Spinal cord (tissue), 10 donors: ENCODE data around the gene PLA2G2D. TPM values are rescaled to one million over a fixed set of nuclear protein-coding genes. Genes with fewer than 3 reads are reported as not detected.

Experiments used
- DNase-seq, 6 donors: peaks; one replicate each; pipeline versions ENCODE4 v3.0.0 to v3.0.0-alpha.2; 2013 to 2015; ENCODE audit warnings: low spot score in 6 of 6, low read depth in 4 of 6
- H3K27ac ChIP-seq: one replicate; pipeline ENCODE4 v1.5.1; 2013; ENCODE audit warnings: low read depth, low read length, control low read depth
- H3K27me3 ChIP-seq: one replicate; pipeline ENCODE4 v1.6.1; 2013; ENCODE audit warnings: low read length; ENCODE audit not compliant: control insufficient read depth, insufficient read depth
- H3K36me3 ChIP-seq: one replicate; pipeline ENCODE4 v1.6.1; 2013; ENCODE audit warnings: low read length; ENCODE audit not compliant: control insufficient read depth, insufficient read depth
- H3K4me1 ChIP-seq: one replicate; pipeline ENCODE4 v1.6.1; 2013; ENCODE audit warnings: low read length; ENCODE audit not compliant: control insufficient read depth, insufficient read depth
- H3K4me3 ChIP-seq: one replicate; pipeline ENCODE4 v1.5.1; 2013; ENCODE audit warnings: low read depth, low read length, control low read depth
- H3K9me3 ChIP-seq: one replicate; pipeline ENCODE4 v1.6.1; 2013; ENCODE audit warnings: low read length; ENCODE audit not compliant: control insufficient read depth, insufficient read depth
- WGBS: methylation state at CpG from one replicate; pipeline ENCODE4 v1.1.5; 2013; ENCODE audit warnings: missing lambda C conversion rate; ENCODE audit not compliant: insufficient coverage; 5-methylcytosine and 5-hydroxymethylcytosine counted together
- polyA plus RNA-seq, 2 donors: library from polyadenylated mRNA; unstranded; fragments of 120-200 nt; gene quantifications; one replicate each; pipeline ENCODE4 v1.2.1, GENCODE V29; 2013; ENCODE audit not compliant: insufficient read length in 2 of 2
- total RNA-seq, 2 donors: library from RNA; depleted of rRNA in 1 of 2; stranded (reverse); fragments of 120-200 nt in 1 of 2; fragments of >200 nt in 1 of 2; gene quantifications; one replicate each; pipeline versions ENCODE4 v1.2.3 to v1.2.4, GENCODE V29; 2013 to 2014
- donor health status: healthy.

PLA2G2D gene
- total and polyA plus RNA-seq, 4 donors, result 0.10 to 0.18 TPM; not detected in 2

DNA sequence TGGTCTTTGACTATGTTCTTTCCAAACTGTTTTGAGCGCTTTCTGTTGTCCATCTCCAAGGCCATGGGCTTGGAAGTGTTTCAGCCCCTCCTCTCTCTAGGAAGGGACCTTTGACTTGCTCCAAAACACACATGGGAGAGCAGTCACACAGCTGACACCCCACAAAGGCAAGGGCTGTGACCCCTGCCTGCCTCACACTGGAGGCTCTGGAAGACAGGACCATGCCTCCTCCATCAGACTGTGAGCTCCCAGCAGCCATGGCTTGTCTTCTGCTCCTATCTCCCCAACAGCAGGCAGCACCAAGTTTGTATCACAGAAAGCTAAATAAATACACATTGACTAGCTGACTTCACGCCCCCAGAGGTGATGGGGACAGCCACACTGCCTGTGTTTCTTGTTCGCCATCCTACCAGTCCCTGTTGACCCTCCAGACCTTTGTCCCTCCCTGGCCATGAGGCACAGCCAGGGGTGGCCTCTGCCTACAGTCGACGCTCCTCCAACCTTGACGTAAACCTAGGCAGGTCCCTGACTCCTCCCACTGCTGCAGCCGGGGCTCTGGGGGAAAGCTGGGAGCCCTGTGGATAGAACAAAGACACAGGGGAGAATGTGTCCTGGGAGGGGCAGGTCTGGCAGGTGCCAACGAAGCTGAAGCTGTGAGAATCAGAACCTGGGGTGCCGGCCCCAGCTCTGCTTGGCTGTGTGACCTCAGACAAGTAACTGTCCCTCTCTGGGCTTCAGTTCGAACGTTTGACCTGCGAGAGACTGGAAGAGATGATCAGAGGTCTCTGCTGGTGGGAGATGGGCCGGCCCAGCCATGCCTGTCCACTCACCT lies 24.6 kb upstream of the PLA2G2D start:
- Histone ChIP-seq H3K27ac (no peak overlapping the region), H3K4me1 (no peaks in the 10 kb centered on the region), H3K4me3 (no peak overlapping the region), H3K36me3 (no peaks in the 10 kb centered on the region), H3K9me3 (no peaks in the 10 kb centered on the region), H3K27me3 (no peaks in the 10 kb centered on the region)
- 74% methylated on average over 11 of the region's 13 CpGs for WGBS
- DNase-seq, result no peak

GRCh38 chr1:20143318-20143717 lies 24.0 kb upstream of the PLA2G2D start:
- no peak overlapping the region for H3K27ac ChIP-seq
- no peaks in the 10 kb centered on the region for H3K36me3 ChIP-seq
- no peak for DNase-seq
- H3K27me3 ChIP-seq, result no peaks in the 10 kb centered on the region
- H3K9me3 ChIP-seq, result no peaks in the 10 kb centered on the region
- WGBS, result 95% methylated on average over 8 of the region's 8 CpGs
- H3K4me3 ChIP-seq, result no peak overlapping the region
- no peaks in the 10 kb centered on the region for H3K4me1 ChIP-seq

- H3K27me3 ChIP-seq, result no peaks in the 10 kb centered on the region
- no peaks in the 10 kb centered on the region for H3K9me3 ChIP-seq
- no peaks in the 10 kb centered on the region for H3K4me1 ChIP-seq
- H3K4me3 ChIP-seq, result no peak overlapping the region
- 90% methylated on average over 9 of the region's 13 CpGs for WGBS
- no peak overlapping the region for H3K27ac ChIP-seq
- no peak for DNase-seq
- H3K36me3 ChIP-seq, result no peaks in the 10 kb centered on the region
Measured at GRCh38 chr1:20142001-20142710, 22.8 kb upstream of the PLA2G2D start.

DNA sequence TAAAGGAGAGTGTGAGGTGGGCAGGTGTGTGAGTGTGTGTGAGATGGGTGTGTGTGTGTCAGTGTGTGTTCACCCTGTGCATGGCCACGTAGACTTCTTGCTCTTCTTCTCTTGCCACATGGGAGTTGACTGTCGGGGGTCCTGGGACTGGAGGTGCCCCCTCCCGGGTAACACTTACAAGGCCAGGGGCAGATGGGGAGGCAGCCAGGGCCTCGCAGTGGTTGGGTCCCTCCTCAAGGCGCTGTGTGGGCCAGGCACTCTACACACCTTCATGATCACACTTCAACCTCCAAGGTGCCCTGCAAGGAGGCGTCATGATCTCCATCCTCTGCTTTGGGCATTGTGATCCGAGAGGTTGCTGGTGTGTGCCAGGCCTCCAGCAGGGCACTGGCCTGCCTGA lies 22.1 kb upstream of the PLA2G2D start:
- DNase-seq, result no peak
- Histone ChIP-seq H3K4me1 (no peaks in the 10 kb centered on the region), H3K27ac (no peak overlapping the region), H3K27me3 (no peaks in the 10 kb centered on the region), H3K4me3 (no peak overlapping the region), H3K36me3 (no peaks in the 10 kb centered on the region), H3K9me3 (no peaks in the 10 kb centered on the region)
- 91% methylated on average over 7 of the region's 7 CpGs for WGBS

DNA sequence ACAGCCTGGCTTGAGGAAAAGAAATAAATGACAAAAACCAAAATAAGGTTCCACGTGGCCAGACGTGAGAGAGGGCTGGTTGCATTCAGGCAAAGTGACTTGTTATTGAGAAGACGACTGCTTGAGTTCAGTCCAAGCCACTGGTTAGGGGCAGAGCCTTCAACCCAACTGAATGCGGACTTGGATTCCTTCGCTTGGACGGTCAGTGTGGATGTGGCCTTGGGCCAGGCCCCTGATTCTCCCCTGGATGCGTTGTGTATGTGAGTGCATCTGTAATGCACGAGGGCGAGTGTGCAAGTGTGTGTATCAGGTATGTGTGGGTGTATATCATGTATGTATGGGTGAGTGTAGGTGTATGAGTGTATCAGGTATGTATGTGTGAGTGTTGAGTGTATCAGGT lies 21.7 kb upstream of the PLA2G2D start:
- no peaks in the 10 kb centered on the region for H3K27me3 ChIP-seq
- H3K4me3 ChIP-seq, result no peak overlapping the region
- H3K4me1 ChIP-seq, result no peaks in the 10 kb centered on the region
- no peak for DNase-seq
- H3K9me3 ChIP-seq, result no peaks in the 10 kb centered on the region
- 89% methylated on average over 9 of the region's 9 CpGs for WGBS
- H3K27ac ChIP-seq, result no peak overlapping the region
- H3K36me3 ChIP-seq, result no peaks in the 10 kb centered on the region

DNA sequence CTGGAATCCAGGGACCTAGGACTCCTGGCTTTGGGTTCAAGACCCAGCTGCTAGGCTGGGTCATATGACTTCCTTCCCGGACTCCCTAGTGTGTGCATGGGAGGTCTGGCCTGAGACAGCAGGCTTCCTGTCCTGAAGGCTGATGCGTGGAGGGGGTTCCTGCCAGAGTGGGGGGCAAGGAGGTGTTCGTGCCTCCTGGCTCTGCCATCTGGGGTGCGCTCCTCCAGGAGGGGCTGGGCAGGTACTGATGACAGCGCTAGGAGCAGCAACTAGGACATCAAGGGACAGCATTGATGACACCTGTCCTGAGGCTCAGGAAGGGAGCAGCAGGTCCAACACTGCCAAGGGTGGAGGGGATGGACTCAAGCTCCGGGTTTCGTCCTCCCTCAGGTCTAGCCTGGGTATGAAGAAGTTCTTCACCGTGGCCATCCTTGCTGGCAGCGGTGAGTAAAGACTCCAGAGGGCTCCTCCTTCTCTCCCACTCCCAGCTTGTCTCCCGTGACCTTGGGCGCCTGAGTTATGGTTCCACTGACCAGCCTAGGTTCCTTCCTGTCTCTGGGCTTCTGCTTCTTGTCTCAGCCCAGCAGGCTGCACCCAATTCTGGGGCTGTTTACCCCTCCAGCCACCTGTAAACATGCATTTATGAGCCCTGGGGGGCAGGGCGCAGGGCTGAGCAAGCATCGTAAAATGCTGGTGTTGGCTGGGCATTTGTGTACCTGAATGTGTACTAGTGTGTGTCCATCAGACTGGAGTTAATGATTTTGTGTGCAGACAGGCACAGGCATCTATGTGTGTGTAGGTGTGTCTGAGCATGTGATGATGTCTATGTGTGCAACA lies 20.7 kb upstream of the PLA2G2D start:
- Histone ChIP-seq H3K27me3 (no peaks in the 10 kb centered on the region), H3K36me3 (no peaks in the 10 kb centered on the region), H3K4me3 (no peak overlapping the region), H3K4me1 (no peaks in the 10 kb centered on the region), H3K27ac (no peak overlapping the region), H3K9me3 (no peaks in the 10 kb centered on the region)
- no peak for DNase-seq
- 90% methylated on average over 12 of the region's 13 CpGs for WGBS

GRCh38 chr1:20138961-20139550 lies 19.7 kb upstream of the PLA2G2D start, which contains the start of gene PLA2G2F:
TSS of gene PLA2G2F (plus strand) at chr1:20139323. CDS start at chr1:20139428, 105 bp downstream.
- H3K27ac ChIP-seq, result no peak within 1 kb of the TSS
- 90% methylated on average over 8 of the region's 9 CpGs for WGBS
- no peaks in the 10 kb centered on the region for H3K27me3 ChIP-seq
- no peak within 1 kb of the TSS for H3K4me3 ChIP-seq
- no peak for DNase-seq
- no peaks in the 10 kb centered on the region for H3K36me3 ChIP-seq
- no peaks in the 10 kb centered on the region for H3K9me3 ChIP-seq
- H3K4me1 ChIP-seq, result no peaks in the 10 kb centered on the region

DNA sequence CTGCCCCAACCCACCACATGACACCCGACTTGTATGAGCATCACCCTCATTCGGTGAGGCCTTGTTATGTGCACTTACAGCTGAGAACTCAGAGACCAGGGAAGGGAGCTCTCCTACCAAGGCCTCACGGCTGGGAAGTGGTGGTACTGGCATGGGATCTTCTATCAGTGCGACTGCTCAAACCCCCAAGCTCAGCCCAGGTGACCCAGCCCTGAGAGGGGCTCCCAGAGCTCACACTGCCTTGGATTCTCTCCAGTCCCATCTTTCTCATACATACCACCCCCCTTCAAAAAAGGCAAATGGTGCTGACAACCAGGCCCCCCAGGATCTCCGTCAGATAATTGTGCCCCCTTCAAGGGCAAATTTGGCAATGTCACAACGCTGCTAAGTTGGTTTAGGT lies 19.0 kb upstream of the PLA2G2D start:
- Histone ChIP-seq H3K27me3 (no peaks in the 10 kb centered on the region), H3K4me1 (no peaks in the 10 kb centered on the region)
- DNase-seq, result no peak

GRCh38 chr1:20137604-20138003 lies 18.3 kb upstream of the PLA2G2D start:
- no peak overlapping the region for H3K4me3 ChIP-seq
- no peak overlapping the region for H3K27ac ChIP-seq
- no peak for DNase-seq
- no peaks in the 10 kb centered on the region for H3K27me3 ChIP-seq
- no peaks in the 10 kb centered on the region for H3K36me3 ChIP-seq
- no peaks in the 10 kb centered on the region for H3K4me1 ChIP-seq
- no peaks in the 10 kb centered on the region for H3K9me3 ChIP-seq
- 100% methylated on average over 1 of the region's 1 CpG for WGBS

More for the DNA sequence above, 19.0 kb upstream of the PLA2G2D start:
- no peaks in the 10 kb centered on the region for H3K36me3 ChIP-seq
- H3K27ac ChIP-seq, result no peak overlapping the region
- WGBS, result 100% methylated on average over 1 of the region's 6 CpGs
- H3K9me3 ChIP-seq, result no peaks in the 10 kb centered on the region
- no peak overlapping the region for H3K4me3 ChIP-seq
